Nephron progenitor cell (in vitro differentiated cells): Measurements from ENCODE around the gene PCDHAC2.

Experiments
- DNase-seq: peaks from one replicate; pipeline ENCODE4 v3.0.0; 2021
- H3K27ac Mint-ChIP-seq: 2 replicates; pipeline ENCODE4 v1.8.0; 2021; ENCODE audit warnings: mild to moderate bottlenecking, moderate library complexity, mixed read lengths
- H3K27me3 Mint-ChIP-seq: 2 replicates; pipeline ENCODE4 v1.8.0; 2021; ENCODE audit warnings: mild to moderate bottlenecking, low read depth, mixed read lengths; ENCODE audit not compliant: poor library complexity
- H3K36me3 Mint-ChIP-seq: 2 replicates; pipeline ENCODE4 v1.8.0; 2021; ENCODE audit warnings: low read depth, mixed read lengths
- H3K4me1 Mint-ChIP-seq: 2 replicates; pipeline ENCODE4 v1.8.0; 2021; ENCODE audit warnings: mixed read lengths
- H3K4me3 Mint-ChIP-seq: 2 replicates; pipeline ENCODE4 v1.8.0; 2021; ENCODE audit warnings: mild to moderate bottlenecking, moderate library complexity, mixed read lengths
- H3K9me3 Mint-ChIP-seq: 2 replicates; pipeline ENCODE4 v1.8.0; 2021; ENCODE audit warnings: mild to moderate bottlenecking, moderate library complexity, mixed read lengths
- TF ChIP-seq, protein P1 (sequence below): fragments of 200-600 bp; sonication (generic); IDR thresholded peaks from 2 replicates; pipeline ENCODE4 v1.5.0; 2021; ENCODE audit warnings: antibody characterized with exemption

PCDHAC2 gene

DNA sequence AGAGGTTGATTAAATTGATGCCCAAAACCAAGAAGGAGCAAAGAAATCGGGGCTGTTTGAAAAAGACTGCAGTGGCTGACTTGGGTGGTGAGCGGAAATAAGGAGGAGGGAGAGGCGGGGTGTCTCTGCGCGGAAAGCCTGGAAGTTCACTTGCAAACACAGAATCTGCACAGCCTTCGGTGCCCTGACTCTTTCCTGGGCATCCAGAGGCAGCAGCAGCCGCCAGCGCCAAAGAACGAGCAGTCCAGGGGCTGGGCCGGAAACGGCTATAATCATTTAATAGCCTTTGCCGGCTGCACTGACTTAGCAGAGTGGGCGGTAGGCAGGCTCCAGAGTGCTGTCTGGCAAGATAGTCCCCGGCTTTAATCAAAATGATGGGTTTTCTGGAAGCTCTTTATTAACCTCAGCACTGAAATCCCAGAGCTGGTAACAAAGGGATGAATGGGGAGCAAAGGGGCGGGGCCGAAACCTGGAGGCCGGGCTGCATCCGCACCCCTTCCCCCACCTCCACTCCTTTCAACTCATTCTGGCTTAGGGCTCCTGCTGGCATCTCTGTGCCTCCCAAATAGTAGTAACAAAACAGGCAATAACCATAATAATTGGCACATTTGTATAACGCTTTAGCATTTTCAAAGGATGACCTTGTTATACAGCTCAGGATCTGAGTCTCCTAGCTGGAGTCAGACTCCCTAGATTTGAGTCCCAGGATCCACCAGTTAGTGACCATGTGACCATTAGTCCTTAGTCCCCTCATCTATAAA, 35.7 kb downstream of the PCDHAC2 start:
- Mint-ChIP-seq H3K27ac (peak overlapping the region; percentile 50), H3K9me3 (no peaks in the 10 kb centered on the region), H3K36me3 (peaks cover 4% of the 10 kb centered on the region), H3K4me1 (peaks cover 30% of the 10 kb centered on the region), H3K27me3 (peaks cover 6% of the 10 kb centered on the region), H3K4me3 (peak overlapping the region; percentile 91)
- DNase-seq = peak; percentile 54
- TF ChIP-seq, protein P1, sequence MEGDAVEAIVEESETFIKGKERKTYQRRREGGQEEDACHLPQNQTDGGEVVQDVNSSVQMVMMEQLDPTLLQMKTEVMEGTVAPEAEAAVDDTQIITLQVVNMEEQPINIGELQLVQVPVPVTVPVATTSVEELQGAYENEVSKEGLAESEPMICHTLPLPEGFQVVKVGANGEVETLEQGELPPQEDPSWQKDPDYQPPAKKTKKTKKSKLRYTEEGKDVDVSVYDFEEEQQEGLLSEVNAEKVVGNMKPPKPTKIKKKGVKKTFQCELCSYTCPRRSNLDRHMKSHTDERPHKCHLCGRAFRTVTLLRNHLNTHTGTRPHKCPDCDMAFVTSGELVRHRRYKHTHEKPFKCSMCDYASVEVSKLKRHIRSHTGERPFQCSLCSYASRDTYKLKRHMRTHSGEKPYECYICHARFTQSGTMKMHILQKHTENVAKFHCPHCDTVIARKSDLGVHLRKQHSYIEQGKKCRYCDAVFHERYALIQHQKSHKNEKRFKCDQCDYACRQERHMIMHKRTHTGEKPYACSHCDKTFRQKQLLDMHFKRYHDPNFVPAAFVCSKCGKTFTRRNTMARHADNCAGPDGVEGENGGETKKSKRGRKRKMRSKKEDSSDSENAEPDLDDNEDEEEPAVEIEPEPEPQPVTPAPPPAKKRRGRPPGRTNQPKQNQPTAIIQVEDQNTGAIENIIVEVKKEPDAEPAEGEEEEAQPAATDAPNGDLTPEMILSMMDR = no peak

DNA sequence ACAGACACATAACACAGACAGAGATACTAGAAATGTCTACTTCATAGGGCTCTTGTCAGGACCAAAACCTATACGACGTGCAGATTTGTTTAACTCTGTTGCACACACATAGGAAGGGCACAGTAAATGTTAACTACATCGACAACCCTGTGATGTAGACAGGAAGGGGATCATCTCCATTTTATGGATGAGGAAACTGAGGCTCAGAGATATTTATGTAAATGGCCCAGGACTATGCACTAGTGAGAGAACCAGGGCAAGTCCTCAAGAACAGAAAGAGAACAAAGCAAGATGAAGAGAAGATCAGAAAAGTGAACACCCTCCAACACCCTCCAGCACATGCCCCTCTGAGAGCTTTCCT, 36.3 kb downstream of the PCDHAC2 start:
- DNase-seq = no peak
- Mint-ChIP-seq H3K9me3 (no peaks in the 10 kb centered on the region), H3K27me3 (peaks cover 6% of the 10 kb centered on the region), H3K4me3 (peak overlapping the region; percentile 91), H3K36me3 (peaks cover 4% of the 10 kb centered on the region), H3K4me1 (peaks cover 30% of the 10 kb centered on the region), H3K27ac (no peak overlapping the region)
- TF ChIP-seq, protein P1 = no peak

DNA sequence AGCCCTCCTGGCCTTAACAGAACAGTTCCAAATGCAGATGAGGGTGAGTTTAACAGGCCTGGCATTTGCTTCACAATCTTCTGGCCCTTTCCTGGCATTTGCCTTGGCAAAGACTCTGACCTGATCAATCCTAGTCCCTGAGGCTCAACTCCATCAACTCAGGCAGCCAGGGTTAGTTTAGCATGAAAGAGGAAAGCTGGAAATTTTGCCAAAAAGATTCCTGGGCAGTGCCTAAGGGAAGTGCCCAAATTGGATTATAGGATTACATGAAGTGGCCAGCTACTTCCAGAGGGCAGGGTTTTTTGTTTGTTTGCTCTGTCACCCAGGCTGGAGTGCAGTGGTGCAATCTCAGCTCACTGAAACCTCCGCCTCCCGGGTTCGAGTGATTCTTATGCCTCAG, 36.8 kb downstream of the PCDHAC2 start:
- no peak for DNase-seq
- TF ChIP-seq, protein P1 = no peak
- Mint-ChIP-seq H3K4me3 (no peak overlapping the region), H3K27ac (no peak overlapping the region), H3K27me3 (peaks cover 6% of the 10 kb centered on the region), H3K4me1 (peaks cover 30% of the 10 kb centered on the region), H3K36me3 (peaks cover 4% of the 10 kb centered on the region), H3K9me3 (no peaks in the 10 kb centered on the region)

- peaks cover 6% of the 10 kb centered on the region for H3K27me3 Mint-ChIP-seq
- TF ChIP-seq, protein P1 = no peak
- no peak for DNase-seq
- peaks cover 30% of the 10 kb centered on the region for H3K4me1 Mint-ChIP-seq
- H3K36me3 Mint-ChIP-seq = peaks cover 4% of the 10 kb centered on the region
- H3K9me3 Mint-ChIP-seq = no peaks in the 10 kb centered on the region
- peak overlapping the region; percentile 14 for H3K4me3 Mint-ChIP-seq
- no peak overlapping the region for H3K27ac Mint-ChIP-seq
Measured at GRCh38 chr5:141003791-141004611, 37.7 kb downstream of the PCDHAC2 start.

- H3K9me3 Mint-ChIP-seq = no peaks in the 10 kb centered on the region
- H3K4me3 Mint-ChIP-seq = no peak overlapping the region
- H3K4me1 Mint-ChIP-seq = peaks cover 11% of the 10 kb centered on the region
- H3K27me3 Mint-ChIP-seq = peaks cover 6% of the 10 kb centered on the region
- no peak overlapping the region for H3K27ac Mint-ChIP-seq
- peaks cover 12% of the 10 kb centered on the region for H3K36me3 Mint-ChIP-seq
- no peak for DNase-seq
- TF ChIP-seq, protein P1 = no peak
Measured at GRCh38 chr5:141007791-141008190, 41.5 kb downstream of the PCDHAC2 start.
